RWPE2 (cell line): ENCODE results near the gene COMT.

Source experiments
- ATAC-seq: fragments of 200-7000 bp; cut with Tn5 transposase; 3 replicates; pipeline ENCODE4 v1.9.1; 2021; ENCODE audit warnings: low read depth
- DNase-seq: peaks from one replicate; pipeline ENCODE4 v3.0.0-alpha.2; 2020; ENCODE audit warnings: low spot score
- H3K27ac ChIP-seq: fragments of 450-650 bp; 2 replicates; pipeline ENCODE4 v1.5.1; 2017; ENCODE audit warnings: mild to moderate bottlenecking; ENCODE audit not compliant: poor library complexity, severe bottlenecking
- H3K27me3 ChIP-seq: fragments of 250-450 bp; sonication (Bioruptor Pico); 2 replicates; pipeline ENCODE4 v1.5.1; 2021; ENCODE audit warnings: mild to moderate bottlenecking, moderate library complexity; ENCODE audit not compliant: insufficient read depth, poor library complexity, severe bottlenecking
- H3K36me3 ChIP-seq: fragments of 250-450 bp; sonication (Bioruptor Pico); 2 replicates; pipeline ENCODE4 v1.5.1; 2020; ENCODE audit warnings: low read depth, mild to moderate bottlenecking, moderate library complexity
- H3K4me1 ChIP-seq: fragments of 250-450 bp; sonication (Bioruptor Pico); 2 replicates; pipeline ENCODE4 v1.5.1; 2021; ENCODE audit warnings: mild to moderate bottlenecking, moderate library complexity; ENCODE audit not compliant: insufficient read depth, poor library complexity, severe bottlenecking
- H3K4me3 ChIP-seq: fragments of 250-450 bp; sonication (Bioruptor Pico); 2 replicates; pipeline ENCODE4 v1.5.1; 2021; ENCODE audit warnings: mild to moderate bottlenecking, moderate library complexity; ENCODE audit not compliant: severe bottlenecking
- H3K9me3 ChIP-seq: fragments of 250-450 bp; sonication (Bioruptor Pico); 2 replicates; pipeline ENCODE4 v1.5.1; 2021; ENCODE audit warnings: mild to moderate bottlenecking, moderate library complexity; ENCODE audit not compliant: severe bottlenecking
- TF ChIP-seq, protein P1 (sequence below): fragments of 450-650 bp; IDR thresholded peaks from one replicate; pipeline ENCODE4 v1.5.1; 2017; ENCODE audit warnings: mild to moderate bottlenecking, moderate library complexity; ENCODE audit not compliant: poor library complexity, severe bottlenecking

COMT gene

DNA sequence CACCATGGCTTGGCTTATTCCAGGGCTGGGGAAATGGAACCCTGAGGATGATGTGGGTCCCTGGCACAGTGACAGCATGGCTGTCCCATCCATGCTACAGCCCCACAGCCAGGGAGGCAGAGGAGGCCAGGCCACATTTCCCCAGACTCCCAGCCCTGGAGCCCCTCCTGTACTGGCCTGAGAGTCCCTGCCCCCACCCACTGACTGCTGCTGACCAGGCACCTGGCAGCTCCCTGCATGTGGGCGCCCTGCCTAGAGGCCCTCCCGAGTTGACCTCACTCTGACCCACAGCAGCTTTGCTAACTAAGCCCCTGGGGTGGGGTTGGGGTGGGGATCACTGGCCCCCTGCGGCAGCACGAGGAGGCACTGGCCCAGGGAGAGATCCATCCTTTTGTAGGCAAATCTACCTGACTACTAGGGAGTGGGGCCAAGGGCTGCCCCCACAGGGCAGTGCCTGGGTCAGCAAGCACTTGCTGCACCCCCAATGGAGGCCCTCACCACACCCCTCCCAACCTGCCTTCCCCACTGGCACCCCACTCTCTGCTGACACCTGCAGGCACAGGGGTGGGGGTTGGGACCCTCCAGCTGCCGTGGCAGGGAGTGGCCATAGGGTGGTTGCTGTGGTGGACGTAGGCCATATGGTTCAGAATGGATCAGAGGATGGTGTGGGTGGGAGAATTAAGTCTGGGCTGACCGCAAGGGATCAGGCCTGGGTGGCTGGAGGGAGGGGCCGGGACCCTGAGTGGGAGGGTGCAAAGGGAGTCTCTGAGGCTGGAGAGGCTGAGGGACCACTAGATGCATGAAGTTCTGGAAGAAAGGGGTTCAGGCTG, 57.6 kb downstream of the COMT start:
- H3K4me1 ChIP-seq = no peaks in the 10 kb centered on the region

DNA sequence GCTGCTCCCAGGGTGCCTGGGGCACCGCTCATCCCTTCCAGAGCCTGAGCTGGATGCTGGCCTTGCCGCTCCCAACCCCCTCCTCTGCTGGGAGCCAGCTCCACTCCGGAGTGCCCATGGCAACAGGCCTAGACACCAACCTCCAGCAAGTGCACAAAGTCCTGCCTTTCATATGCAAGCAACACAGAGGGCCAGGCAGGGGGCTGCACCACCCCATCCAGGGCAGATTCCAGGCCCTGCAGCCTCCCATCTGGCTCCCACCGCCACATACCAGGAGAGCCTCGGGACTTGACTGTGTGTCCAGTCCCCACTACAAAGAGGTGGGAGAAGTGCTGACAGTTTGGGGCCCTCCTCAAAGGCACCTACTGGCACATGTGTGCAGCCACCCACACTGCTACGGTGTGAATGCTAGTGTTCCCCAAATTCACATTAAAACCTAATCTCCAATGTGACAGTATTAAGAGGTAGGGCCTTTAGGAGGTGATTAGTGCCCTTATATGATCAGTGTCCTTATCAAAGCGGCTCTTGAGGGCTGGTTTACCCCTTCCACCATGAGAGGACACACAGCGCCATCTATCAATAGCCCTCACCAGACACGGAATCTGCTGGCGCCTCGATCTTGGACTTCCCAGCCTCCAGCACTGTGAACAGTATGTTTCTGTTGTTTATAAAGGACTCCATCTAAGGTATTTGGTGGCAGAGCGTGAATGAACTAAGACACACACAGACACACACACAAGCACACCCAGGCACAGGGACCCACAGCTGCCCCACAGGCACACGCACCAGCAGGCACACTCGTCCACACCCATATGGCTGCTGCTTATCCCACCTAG, 58.9 kb downstream of the COMT start:
- TF ChIP-seq, protein P1, sequence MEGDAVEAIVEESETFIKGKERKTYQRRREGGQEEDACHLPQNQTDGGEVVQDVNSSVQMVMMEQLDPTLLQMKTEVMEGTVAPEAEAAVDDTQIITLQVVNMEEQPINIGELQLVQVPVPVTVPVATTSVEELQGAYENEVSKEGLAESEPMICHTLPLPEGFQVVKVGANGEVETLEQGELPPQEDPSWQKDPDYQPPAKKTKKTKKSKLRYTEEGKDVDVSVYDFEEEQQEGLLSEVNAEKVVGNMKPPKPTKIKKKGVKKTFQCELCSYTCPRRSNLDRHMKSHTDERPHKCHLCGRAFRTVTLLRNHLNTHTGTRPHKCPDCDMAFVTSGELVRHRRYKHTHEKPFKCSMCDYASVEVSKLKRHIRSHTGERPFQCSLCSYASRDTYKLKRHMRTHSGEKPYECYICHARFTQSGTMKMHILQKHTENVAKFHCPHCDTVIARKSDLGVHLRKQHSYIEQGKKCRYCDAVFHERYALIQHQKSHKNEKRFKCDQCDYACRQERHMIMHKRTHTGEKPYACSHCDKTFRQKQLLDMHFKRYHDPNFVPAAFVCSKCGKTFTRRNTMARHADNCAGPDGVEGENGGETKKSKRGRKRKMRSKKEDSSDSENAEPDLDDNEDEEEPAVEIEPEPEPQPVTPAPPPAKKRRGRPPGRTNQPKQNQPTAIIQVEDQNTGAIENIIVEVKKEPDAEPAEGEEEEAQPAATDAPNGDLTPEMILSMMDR = no peak
- Histone ChIP-seq H3K4me3 (no peak overlapping the region), H3K27me3 (no peaks in the 10 kb centered on the region), H3K9me3 (peaks cover 2% of the 10 kb centered on the region), H3K36me3 (no peaks in the 10 kb centered on the region), H3K4me1 (no peaks in the 10 kb centered on the region), H3K27ac (no peak overlapping the region)
- DNase-seq (no peak), ATAC-seq (no peak)

More for the DNA sequence above, 57.6 kb downstream of the COMT start:
- DNase-seq (no peak), ATAC-seq (no peak)
- H3K27me3 ChIP-seq = no peaks in the 10 kb centered on the region
- H3K27ac ChIP-seq = no peak overlapping the region
- H3K4me3 ChIP-seq = no peak overlapping the region
- no peaks in the 10 kb centered on the region for H3K36me3 ChIP-seq
- TF ChIP-seq, protein P1 = no peak
- no peaks in the 10 kb centered on the region for H3K9me3 ChIP-seq

DNA sequence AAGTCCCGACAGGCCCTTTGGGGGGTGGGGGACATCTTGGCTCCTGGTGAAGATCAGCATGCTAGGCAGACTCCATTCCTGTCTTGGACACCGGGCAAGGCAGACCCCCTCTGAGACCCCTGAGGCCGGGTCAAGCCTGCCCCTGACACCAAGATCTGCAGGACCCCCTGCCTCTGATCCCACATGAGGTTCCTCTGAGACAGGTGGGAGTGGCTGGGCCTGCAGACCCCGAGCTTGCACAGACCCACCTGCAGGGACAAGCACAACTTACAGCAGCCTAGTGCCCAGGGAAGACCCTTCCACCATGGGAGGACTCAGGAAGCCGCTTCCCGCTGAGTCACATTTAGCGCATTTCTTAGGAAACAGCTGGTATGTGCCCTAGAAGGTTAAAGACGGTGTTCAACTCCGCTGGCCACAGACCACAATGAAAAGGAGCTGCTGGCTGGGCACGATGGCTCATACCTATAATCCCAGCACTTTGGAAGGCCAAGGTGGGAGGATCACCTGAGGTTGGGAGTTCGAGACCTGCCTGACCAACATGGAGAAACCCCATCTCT, 59.6 kb downstream of the COMT start:
- Histone ChIP-seq H3K27ac (no peak overlapping the region), H3K4me1 (no peaks in the 10 kb centered on the region), H3K27me3 (no peaks in the 10 kb centered on the region), H3K4me3 (no peak overlapping the region), H3K36me3 (no peaks in the 10 kb centered on the region), H3K9me3 (peaks cover 2% of the 10 kb centered on the region)
- TF ChIP-seq, protein P1 = no peak
- ATAC-seq = no peak
- no peak for DNase-seq

DNA sequence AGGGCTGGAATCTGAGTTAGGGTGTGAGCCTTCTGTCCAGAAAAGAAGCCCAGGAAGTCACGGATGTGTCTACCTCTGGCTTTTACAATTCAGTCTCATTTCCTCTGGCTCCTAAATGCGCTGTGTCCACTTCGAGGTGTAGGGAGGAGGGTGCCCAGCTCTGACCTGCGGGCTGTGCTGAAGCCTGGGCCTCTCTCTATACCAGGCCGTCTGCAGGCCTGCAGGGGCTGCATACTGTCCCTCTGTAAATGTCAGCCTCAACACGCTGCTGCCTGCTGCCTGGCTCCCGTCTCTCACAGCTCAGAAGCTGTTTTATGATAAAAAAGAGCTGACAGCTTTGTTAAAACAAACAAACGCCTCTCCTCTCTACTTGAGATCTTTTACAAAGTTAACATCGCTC, 60.6 kb downstream of the COMT start:
- H3K9me3 ChIP-seq = peaks cover 2% of the 10 kb centered on the region
- ATAC-seq = no peak
- no peak overlapping the region for H3K4me3 ChIP-seq
- H3K27me3 ChIP-seq = no peaks in the 10 kb centered on the region
- TF ChIP-seq, protein P1 = no peak
- no peak overlapping the region for H3K27ac ChIP-seq
- no peak for DNase-seq
- H3K36me3 ChIP-seq = no peaks in the 10 kb centered on the region
- no peaks in the 10 kb centered on the region for H3K4me1 ChIP-seq
